GM21360 (cell line): ENCODE results near the gene NXNL1.
A peak's percentile ranks its signal among the peaks of the same experiment; 100 is the strongest.
"Not testable (repeated sequence)": the region's sequence is repeated elsewhere in the genome, so short reads cannot be mapped to it uniquely, and the experiment has no call there.

Experiments used
- ATAC-seq: cut with Tn5 transposase; IDR thresholded peaks from one replicate; pipeline ENCODE4 v1.9.1; 2021; ENCODE audit warnings: mild to moderate bottlenecking, moderate library complexity; ENCODE audit not compliant: unreplicated experiment

The NXNL1 gene

GRCh38 chr19:17487284-17488121 lies 26.8 kb upstream of the NXNL1 start:
- no peak for ATAC-seq

DNA sequence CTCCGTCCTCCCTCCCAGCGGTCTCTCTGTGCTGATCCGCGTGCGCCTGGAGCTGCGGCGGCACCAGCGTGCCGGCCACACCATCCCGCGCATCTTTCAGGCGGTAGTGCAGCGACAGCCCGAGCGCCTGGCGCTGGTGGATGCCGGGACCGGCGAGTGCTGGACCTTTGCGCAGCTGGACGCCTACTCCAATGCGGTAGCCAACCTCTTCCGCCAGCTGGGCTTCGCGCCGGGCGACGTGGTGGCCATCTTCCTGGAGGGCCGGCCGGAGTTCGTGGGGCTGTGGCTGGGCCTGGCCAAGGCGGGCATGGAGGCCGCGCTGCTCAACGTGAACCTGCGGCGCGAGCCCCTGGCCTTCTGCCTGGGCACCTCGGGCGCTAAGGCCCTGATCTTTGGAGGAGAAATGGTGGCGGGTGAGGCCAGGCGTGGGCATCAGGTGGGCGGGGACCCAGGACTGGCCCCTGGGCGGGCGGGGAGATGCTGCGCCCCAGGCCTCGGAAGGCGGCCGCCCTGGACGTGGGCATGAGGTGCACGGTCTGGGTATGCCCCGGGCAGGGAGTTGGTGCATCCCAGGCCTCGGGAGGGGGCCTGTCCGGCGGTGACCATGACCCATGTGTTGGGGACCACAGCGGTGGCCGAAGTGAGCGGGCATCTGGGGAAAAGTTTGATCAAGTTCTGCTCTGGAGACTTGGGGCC lies 26.0 kb upstream of the NXNL1 start:
- no peak for ATAC-seq

DNA sequence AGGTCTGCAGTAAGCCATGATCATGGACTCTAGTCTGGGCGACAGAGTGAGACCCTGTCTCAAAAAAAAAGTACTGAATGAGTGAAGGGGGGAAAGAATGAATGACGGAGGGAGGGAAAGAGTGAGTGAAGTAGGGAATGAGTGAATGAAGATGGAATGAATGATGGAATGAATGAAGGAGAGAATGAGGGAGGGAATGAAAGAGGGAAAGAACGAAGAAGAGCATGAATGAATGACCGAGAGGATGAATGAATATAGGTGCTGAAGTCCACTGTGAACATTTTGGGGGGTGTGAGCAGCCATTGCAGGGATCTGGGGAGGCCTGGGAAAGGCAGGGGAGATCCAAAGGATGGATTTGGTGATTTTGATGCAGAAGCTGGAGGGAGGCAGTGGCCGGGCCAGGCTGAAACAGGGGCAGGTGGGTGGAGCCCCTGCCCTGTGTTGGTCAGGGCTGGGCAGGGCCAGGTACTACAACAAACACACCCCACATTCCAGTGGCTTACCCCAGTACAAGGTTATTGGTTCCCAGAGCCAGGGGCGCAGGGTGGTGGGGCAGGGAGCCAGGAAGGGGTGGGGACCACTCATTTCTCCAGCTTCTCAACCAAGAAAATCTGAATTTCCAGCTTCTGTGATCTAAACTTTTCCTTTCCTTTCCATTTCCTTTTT lies 23.9 kb upstream of the NXNL1 start:
- ATAC-seq: no peak

DNA sequence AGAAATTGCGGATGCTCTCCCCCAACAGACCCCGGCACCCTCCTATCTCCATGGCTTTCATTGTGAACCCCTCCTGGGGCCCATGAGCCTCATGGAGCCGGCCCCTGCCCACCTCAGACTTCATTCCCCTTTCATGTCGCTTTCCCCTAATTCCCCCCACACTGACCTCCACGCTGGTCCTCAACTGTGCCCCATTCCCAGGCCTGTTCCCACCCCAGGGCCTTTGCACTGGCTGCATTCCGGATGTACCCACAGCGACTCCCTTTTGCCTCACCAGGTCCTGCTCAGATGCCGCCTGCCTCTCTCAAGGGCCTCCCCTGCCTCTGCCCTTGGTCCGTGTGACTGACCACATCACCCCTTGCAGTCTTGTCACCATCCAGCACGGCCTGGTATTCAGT lies 22.9 kb upstream of the NXNL1 start:
- no peak for ATAC-seq

DNA sequence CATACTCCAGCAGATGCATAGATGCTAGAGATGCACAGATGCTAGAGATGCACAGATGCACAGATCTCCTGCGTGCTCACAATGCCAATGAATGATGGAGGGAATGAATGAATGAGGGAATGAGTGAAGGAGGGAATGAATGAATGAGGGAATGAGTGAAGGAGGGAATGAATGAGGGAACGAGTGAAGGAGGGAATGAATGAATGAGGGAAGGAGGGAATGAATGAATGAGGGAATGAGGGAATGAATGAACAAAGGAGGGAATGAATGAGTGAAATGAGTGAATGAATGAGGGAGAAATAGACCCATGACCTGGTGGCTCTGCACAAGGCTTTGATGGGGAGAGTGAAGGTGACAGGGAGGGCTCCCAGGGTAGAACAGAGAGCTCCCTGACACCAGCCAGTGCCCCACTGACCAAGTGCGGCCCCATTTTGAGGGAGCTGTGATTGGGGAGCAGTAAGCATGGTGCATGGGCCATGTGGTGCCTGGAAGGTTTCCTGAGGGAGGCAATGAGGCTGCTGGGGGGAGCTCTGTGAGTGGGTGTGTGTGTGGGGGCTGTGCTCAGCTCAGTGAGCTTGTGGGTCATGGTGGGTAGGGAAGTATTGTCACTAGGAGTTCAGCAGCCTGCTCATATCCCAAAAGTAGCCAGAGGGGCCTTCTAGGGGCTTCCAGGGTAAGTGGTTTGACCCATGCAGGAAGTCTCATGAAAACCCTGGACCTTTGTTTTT lies 22.3 kb upstream of the NXNL1 start:
- no peak for ATAC-seq

GRCh38 chr19:17481986-17482385 lies 21.3 kb upstream of the NXNL1 start:
- ATAC-seq: no peak

- no peak for ATAC-seq
Observed at GRCh38 chr19:17479325-17479791, 18.6 kb upstream of the NXNL1 start.

DNA sequence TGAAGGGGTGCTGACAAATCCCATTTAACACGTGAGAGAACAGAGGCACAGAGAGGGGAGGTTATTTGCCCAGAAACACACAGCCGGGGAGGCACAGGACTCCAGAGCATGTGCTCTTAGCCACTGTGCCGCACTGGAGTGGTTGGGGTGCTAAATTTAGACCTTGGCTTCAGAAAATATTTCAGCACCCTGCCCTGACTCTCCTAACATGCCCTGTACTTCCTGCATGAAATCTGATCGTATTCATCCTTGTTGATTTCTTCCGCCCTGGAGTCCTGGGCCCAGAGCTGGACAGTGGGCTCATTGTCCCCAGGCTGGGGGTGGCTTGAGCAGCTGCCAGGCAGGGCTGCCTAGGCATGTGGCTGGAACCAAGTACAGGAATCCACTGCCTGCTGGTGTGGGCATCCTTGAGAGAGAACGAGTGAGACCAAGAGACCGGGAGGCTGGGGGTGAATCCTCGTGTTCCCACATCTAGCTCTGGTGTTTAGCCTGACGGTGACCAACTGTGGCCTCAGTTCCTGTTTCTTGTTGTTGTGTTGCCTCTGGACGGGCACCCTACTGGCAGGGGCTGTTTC lies 14.9 kb upstream of the NXNL1 start:
- ATAC-seq: no peak

GRCh38 chr19:17475011-17475540 lies 14.3 kb upstream of the NXNL1 start:
- ATAC-seq: not testable (repeated sequence)

GRCh38 chr19:17473041-17473440 lies 12.3 kb upstream of the NXNL1 start:
- ATAC-seq: no peak

GRCh38 chr19:17471410-17472125 lies 10.8 kb upstream of the NXNL1 start:
- ATAC-seq: no peak

GRCh38 chr19:17470068-17470841 lies 9.5 kb upstream of the NXNL1 start, which contains the start of gene SLC27A1:
Gene SLC27A1 (plus strand): TSS chr19:17470524. CDS start chr19:17470541, 17 bp downstream.
- ATAC-seq: peak; percentile 73

GRCh38 chr19:17469481-17470067 lies 8.8 kb upstream of the NXNL1 start:
- ATAC-seq: peak; percentile 54

- no peak for ATAC-seq
Observed at GRCh38 chr19:17469092-17469480, 8.4 kb upstream of the NXNL1 start.

DNA sequence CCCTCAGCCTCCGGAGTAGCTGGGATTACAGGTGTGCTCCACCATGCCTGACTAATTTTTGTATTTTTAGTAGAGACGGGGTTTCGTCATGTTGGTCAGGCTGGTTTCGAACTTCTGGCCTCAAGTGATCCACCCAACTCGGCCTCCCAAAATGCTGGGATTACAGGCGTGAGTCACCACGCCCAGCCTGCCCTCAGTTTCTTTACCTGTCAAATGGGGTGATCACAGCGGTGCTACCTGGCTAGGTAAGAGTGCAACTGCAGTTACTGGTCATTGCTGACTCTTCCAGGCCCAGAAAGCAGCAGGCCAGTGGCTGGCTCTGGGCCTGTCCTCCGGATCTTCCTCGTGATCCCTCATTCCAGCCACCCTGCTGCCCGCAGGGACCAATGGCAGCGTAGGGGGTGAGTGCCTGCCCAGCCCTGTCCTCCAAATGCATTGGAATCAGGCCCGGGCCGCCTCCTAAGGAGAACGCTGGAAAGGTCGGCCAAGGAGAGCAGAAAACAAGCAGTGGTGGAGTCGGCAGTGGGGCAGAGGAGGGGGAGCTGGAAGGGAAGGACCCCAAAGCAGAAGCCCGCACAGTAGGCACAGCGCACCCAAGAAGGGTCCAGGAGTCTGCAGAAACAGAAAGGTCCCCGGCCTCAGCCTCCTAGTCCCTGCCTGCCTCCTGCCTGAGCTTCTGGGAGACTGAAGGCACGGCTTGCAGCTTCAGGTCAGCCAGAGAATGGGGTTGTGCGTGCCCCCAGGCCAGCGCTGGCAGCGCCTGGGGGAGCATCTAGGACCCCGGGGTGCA lies 7.8 kb upstream of the NXNL1 start:
- no peak for ATAC-seq

DNA sequence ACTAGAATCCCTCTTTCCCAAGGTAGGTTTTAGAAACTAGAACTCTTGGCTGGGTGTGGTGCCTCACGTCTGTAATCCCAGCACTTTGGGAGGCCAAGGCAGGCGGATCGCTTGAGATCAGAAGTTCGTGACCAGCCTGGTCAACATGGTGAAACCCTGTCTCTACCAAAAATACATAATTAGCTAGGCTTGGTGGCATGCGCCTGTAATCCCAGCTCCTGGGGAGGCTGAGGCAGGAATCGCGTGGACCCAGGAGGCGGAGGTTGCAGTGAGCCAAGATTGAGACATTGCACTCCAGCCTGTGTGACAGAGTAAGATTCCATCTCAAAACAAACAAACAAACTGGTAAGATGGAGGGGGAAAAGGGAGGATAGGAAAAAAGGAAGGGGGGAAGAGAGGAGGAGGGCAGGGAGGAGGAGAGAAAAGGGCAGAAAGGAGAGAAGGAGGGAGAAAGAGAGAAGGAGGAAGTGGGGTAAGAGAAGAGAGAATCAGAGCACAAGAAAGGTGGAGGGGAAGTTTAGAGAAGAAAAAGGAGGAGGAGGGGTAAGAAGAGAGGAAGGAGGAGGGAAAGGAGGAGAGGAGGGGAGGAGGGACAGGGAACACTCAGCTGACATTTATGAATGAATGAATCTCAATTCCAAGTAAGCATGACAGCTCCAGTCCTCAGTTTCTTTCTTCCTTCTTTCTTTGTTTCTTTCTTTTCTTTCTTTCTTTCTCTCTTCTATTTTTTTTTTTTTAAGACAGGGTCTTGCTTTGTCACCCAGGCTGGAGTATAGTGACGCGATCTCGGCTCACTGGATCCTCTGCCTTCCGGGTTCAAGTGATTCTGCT lies 7.0 kb upstream of the NXNL1 start:
- no peak for ATAC-seq

- no peak for ATAC-seq
Observed at GRCh38 chr19:17466487-17466850, 5.7 kb upstream of the NXNL1 start.
